Measurements from ENCODE around the gene CS.

- TF ChIP-seq, protein P1, sequence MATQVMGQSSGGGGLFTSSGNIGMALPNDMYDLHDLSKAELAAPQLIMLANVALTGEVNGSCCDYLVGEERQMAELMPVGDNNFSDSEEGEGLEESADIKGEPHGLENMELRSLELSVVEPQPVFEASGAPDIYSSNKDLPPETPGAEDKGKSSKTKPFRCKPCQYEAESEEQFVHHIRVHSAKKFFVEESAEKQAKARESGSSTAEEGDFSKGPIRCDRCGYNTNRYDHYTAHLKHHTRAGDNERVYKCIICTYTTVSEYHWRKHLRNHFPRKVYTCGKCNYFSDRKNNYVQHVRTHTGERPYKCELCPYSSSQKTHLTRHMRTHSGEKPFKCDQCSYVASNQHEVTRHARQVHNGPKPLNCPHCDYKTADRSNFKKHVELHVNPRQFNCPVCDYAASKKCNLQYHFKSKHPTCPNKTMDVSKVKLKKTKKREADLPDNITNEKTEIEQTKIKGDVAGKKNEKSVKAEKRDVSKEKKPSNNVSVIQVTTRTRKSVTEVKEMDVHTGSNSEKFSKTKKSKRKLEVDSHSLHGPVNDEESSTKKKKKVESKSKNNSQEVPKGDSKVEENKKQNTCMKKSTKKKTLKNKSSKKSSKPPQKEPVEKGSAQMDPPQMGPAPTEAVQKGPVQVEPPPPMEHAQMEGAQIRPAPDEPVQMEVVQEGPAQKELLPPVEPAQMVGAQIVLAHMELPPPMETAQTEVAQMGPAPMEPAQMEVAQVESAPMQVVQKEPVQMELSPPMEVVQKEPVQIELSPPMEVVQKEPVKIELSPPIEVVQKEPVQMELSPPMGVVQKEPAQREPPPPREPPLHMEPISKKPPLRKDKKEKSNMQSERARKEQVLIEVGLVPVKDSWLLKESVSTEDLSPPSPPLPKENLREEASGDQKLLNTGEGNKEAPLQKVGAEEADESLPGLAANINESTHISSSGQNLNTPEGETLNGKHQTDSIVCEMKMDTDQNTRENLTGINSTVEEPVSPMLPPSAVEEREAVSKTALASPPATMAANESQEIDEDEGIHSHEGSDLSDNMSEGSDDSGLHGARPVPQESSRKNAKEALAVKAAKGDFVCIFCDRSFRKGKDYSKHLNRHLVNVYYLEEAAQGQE (IDR thresholded peaks at IDR 0.05; ENCODE audit: insufficient replicate concordance, low read depth), result no peak
- TF ChIP-seq CTCF (IDR thresholded peaks at IDR 0.05; ENCODE audit: insufficient read depth, low read length) (no peak), SPI1 (IDR thresholded peaks at IDR 0.05; ENCODE audit: borderline replicate concordance, low read depth) (no peak), GABPA (IDR thresholded peaks at IDR 0.05; ENCODE audit: low read depth) (no peak), POLR2AphosphoS5 (IDR thresholded peaks at IDR 0.05; ENCODE audit: low read depth) (no peak)
Measured at GRCh38 chr12:56304276-56304675, 4.1 kb upstream of the CS start.
